Esophagus muscularis mucosa (tissue), 4 donors: ENCODE results near the gene ALG8. TPM values are rescaled to one million over a fixed set of nuclear protein-coding genes. Genes with fewer than 3 reads are reported as not detected.

Source experiments
- DNase-seq: peaks from one replicate; pipeline ENCODE4 v3.0.0-alpha.2; 2017; ENCODE audit errors: extremely low spot score
- H3K27ac ChIP-seq, 4 donors: fragments of 200-600 bp; sonication (generic); replicated peaks in 1 of 4; 1 replicate in 3 of 4; 2 replicates in 1 of 4; pipeline ENCODE4 v1.5.1; 2016 to 2019; ENCODE audit warnings: mild to moderate bottlenecking in 1 of 4
- H3K27me3 ChIP-seq, 4 donors: fragments of 200-600 bp; sonication (generic); one replicate each; pipeline versions ENCODE4 v1.5.1 to v1.6.0; 2016 to 2019
- H3K36me3 ChIP-seq, 4 donors: fragments of 200-600 bp; sonication (generic); one replicate each; pipeline ENCODE4 v1.5.1; 2016 to 2019
- H3K4me1 ChIP-seq, 4 donors: fragments of 200-600 bp; sonication (generic); one replicate each; pipeline ENCODE4 v1.5.1; 2016 to 2019
- H3K4me3 ChIP-seq, 4 donors: fragments of 200-600 bp; sonication (generic); 1 replicate in 2 of 4; 2 replicates in 2 of 4; pipeline ENCODE4 v1.5.1; 2016 to 2019; ENCODE audit warnings: mild to moderate bottlenecking in 4 of 4, moderate library complexity in 1 of 4
- H3K9me3 ChIP-seq, 4 donors: fragments of 200-600 bp; sonication (generic); 1 replicate in 3 of 4; 2 replicates in 1 of 4; pipeline ENCODE4 v1.5.1; 2016 to 2019
- CTCF ChIP-seq, 3 experiments: fragments of 200-600 bp in 2 of 3; fragments of 450-650 bp in 1 of 3; sonication (generic) in 2 of 3; IDR thresholded peaks; one replicate each; pipeline ENCODE4 v1.5.1; 2017 to 2019; ENCODE audit warnings: antibody characterized with exemption in 3 of 3, mild to moderate bottlenecking in 2 of 3, moderate library complexity in 1 of 3
- EP300 ChIP-seq: sonication (generic); formaldehyde crosslinking; IDR thresholded peaks from one replicate; pipeline ENCODE4 v1.6.1; 2017; ENCODE audit warnings: antibody characterized with exemption
- POLR2A ChIP-seq: fragments of 450-650 bp; IDR thresholded peaks from one replicate; pipeline ENCODE4 v1.6.1; 2017; ENCODE audit warnings: antibody characterized with exemption, moderate library complexity, mild to moderate bottlenecking, low read depth
- POLR2AphosphoS5 ChIP-seq, 2 donors: sonication (generic); formaldehyde crosslinking; IDR thresholded peaks; one replicate each; pipeline ENCODE4 v1.6.1; 2017; ENCODE audit warnings: antibody characterized with exemption in 2 of 2
- WGBS: methylation state at CpG from one replicate; pipeline ENCODE4 v1.1.5; 2018; 5-methylcytosine and 5-hydroxymethylcytosine counted together
- intact Hi-C: fragments of 100-400 bp; cut with DNase I; formaldehyde crosslinking; loops from one replicate; pipeline ENCODE4 v1.15.1; 2023
- total RNA-seq, 4 donors: library from RNA; depleted of rRNA; stranded (reverse); fragments of >200 nt; gene quantifications; one replicate each; pipeline versions ENCODE4 v1.1.0 to v1.2.1, GENCODE V29; 2016

ALG8 gene
- total RNA-seq, 4 donors from 2014 or later, result 11.2 to 21.6 (median 15.7) TPM

GRCh38 chr11:78110351-78110750, 29.1 kb downstream of the ALG8 start:
- H3K4me1 ChIP-seq, result no peaks in the 10 kb centered on the region
- H3K36me3 ChIP-seq, result peaks cover 16 to 72% (median 38%) of the 10 kb centered on the region in 4 donors
- H3K9me3 ChIP-seq, result no peaks in the 10 kb centered on the region
- DNase-seq, result no peak
- TF ChIP-seq CTCF (IDR thresholded peaks at IDR 0.05), result no peak
- TF ChIP-seq POLR2A, result no peak
- no peak for TF ChIP-seq EP300
- no peak for TF ChIP-seq POLR2AphosphoS5 (IDR thresholded peaks at IDR 0.05)
- H3K27me3 ChIP-seq, result no peaks in the 10 kb centered on the region
- 96% methylated on average over 5 of the region's 5 CpGs for WGBS
- intact Hi-C loops, result no loop called here
- no peak overlapping the region for H3K27ac ChIP-seq
- no peak overlapping the region for H3K4me3 ChIP-seq

- TF ChIP-seq POLR2A, result no peak
- Histone ChIP-seq H3K27ac (no peak overlapping the region), H3K4me3 (no peak overlapping the region), H3K4me1 (no peaks in the 10 kb centered on the region), H3K27me3 (no peaks in the 10 kb centered on the region), H3K36me3 (peaks cover 16 to 71% (median 38%) of the 10 kb centered on the region in 4 donors), H3K9me3 (no peaks in the 10 kb centered on the region)
- no peak for DNase-seq
- WGBS, result 67% methylated on average over 3 of the region's 3 CpGs
- intact Hi-C loops, result no loop called here
These were observed 30.1 kb downstream of the ALG8 start for GRCh38 chr11:78109081-78110015.

GRCh38 chr11:78100676-78101472, 38.6 kb downstream of the ALG8 start:
- H3K4me3 ChIP-seq, result no peak overlapping the region
- H3K4me1 ChIP-seq, result no peaks in the 10 kb centered on the region
- intact Hi-C loops, result no loop called here
- H3K27me3 ChIP-seq, result no peaks in the 10 kb centered on the region
- no peak for TF ChIP-seq CTCF (IDR thresholded peaks at IDR 0.05)
- TF ChIP-seq EP300, result no peak
- no peak for TF ChIP-seq POLR2AphosphoS5 (IDR thresholded peaks at IDR 0.05)
- no peak for TF ChIP-seq POLR2A
- DNase-seq, result no peak
- H3K36me3 ChIP-seq, result peaks cover 12 to 58% (median 24%) of the 10 kb centered on the region in 4 donors
- no peak overlapping the region for H3K27ac ChIP-seq
- H3K9me3 ChIP-seq, result no peaks in the 10 kb centered on the region
- 92% methylated on average over 2 of the region's 2 CpGs for WGBS

- 74% methylated on average over 5 of the region's 5 CpGs for WGBS
- no peak for DNase-seq
- H3K36me3 ChIP-seq, result peaks cover 12 to 59% (median 24%) of the 10 kb centered on the region in 4 donors
- intact Hi-C loops, result no loop called here
- no peak overlapping the region for H3K4me3 ChIP-seq
- H3K9me3 ChIP-seq, result no peaks in the 10 kb centered on the region
- TF ChIP-seq POLR2AphosphoS5 (IDR thresholded peaks at IDR 0.05) (no peak), POLR2A (no peak), CTCF (IDR thresholded peaks at IDR 0.05) (no peak), EP300 (no peak)
- H3K4me1 ChIP-seq, result no peaks in the 10 kb centered on the region
- H3K27me3 ChIP-seq, result no peaks in the 10 kb centered on the region
- H3K27ac ChIP-seq, result no peak overlapping the region
These were observed 39.2 kb downstream of the ALG8 start for GRCh38 chr11:78100261-78100660.

GRCh38 chr11:78099666-78100065, 39.8 kb downstream of the ALG8 start:
- intact Hi-C loops, result no loop called here
- 98% methylated on average over 4 of the region's 4 CpGs for WGBS
- Histone ChIP-seq H3K27ac (no peak overlapping the region), H3K36me3 (peaks cover 15 to 64% (median 24%) of the 10 kb centered on the region in 4 donors), H3K4me3 (no peak overlapping the region), H3K4me1 (no peaks in the 10 kb centered on the region), H3K9me3 (no peaks in the 10 kb centered on the region), H3K27me3 (no peaks in the 10 kb centered on the region)
- TF ChIP-seq EP300 (no peak), POLR2AphosphoS5 (IDR thresholded peaks at IDR 0.05) (no peak), POLR2A (no peak), CTCF (IDR thresholded peaks at IDR 0.05) (no peak)
- DNase-seq, result no peak
